GM18873 (cell line): ENCODE measurements around the gene GLT8D2.
"Not testable (repeated sequence)": the region's sequence is repeated elsewhere in the genome, so short reads cannot be mapped to it uniquely, and the experiment has no call there.

ENCODE experiments used
- ATAC-seq: cut with Tn5 transposase; IDR thresholded peaks from one replicate; pipeline ENCODE4 v1.9.1; 2021; ENCODE audit warnings: mild to moderate bottlenecking, moderate library complexity, moderate number of reproducible peaks; ENCODE audit not compliant: unreplicated experiment, low FRiP score

The GLT8D2 gene

GRCh38 chr12:104054681-104055346 lies 4.8 kb upstream of the GLT8D2 start:
- ATAC-seq = no peak

- ATAC-seq = no peak
These were observed 449 bp upstream of the GLT8D2 start for GRCh38 chr12:104050436-104050835.

DNA sequence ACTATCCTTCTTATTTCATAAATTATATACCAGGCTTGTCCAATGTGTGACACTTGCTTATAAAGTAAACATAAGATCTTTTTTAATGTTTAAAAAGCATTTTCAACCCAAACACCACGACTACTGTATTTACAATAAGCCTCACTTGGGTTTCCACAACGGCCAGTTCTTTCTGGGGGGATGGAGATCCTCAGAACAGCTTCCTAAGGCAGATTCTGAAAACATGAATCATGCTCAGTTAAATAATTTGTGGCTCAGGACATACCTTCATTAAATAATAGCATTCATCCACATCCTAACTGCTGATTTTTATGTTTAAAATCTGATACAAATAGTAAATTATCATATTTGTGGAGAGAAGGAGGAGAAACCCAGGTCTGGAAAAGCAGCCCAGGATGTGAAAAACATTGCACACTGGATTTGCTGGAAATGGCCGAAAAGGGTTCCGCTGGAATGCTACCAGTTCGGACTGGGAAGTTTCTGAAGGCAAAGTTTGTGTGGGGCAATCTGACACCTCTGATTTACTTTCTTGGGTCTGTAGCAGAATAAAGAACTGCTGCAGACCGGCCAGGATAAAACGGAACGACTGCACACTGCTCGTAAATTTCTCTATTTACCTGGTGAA lies 597 bp downstream of the GLT8D2 start:
- ATAC-seq = no peak

- ATAC-seq = no peak
These were observed 1.2 kb downstream of the GLT8D2 start for GRCh38 chr12:104048811-104049210.

DNA sequence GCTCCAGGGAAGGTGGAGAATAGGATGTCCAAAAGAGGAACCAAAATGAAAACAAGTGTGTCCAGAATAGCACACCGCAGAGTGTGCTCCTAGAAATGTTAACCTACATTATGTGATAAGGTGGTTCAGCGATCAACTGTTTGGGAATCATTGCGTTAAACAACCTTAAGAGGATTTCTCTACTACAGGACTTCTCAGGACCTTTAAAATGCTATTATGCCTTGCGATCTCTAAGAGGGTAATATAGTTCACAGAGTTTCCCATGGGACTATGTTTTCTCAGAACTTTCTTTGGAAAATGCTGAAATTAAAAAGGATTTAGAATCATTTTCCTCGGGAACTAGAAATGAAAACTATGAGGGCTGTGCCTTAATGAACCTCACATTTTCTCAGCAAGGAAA lies 1.8 kb downstream of the GLT8D2 start:
- no peak for ATAC-seq

- ATAC-seq = no peak
These were observed 3.7 kb downstream of the GLT8D2 start for GRCh38 chr12:104046306-104046705.

DNA sequence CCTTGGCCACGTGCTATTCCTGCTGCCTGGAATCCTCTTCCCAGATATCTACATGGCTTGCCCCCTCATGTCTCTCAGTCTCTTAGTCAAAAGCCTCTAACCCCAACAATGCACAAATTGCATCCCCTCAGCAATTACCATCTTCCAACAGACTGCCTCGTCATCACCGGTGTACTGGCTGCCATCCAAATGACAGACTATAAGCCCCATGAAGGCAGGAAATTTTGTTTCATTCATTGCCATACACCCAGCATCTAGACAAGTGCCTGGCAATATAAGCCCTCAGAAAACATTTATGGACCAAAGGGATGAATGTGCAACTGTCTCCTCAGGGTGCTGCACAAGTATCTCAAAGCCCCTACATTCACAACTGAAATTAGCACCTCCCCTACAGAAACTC lies 5.8 kb downstream of the GLT8D2 start:
- no peak for ATAC-seq

DNA sequence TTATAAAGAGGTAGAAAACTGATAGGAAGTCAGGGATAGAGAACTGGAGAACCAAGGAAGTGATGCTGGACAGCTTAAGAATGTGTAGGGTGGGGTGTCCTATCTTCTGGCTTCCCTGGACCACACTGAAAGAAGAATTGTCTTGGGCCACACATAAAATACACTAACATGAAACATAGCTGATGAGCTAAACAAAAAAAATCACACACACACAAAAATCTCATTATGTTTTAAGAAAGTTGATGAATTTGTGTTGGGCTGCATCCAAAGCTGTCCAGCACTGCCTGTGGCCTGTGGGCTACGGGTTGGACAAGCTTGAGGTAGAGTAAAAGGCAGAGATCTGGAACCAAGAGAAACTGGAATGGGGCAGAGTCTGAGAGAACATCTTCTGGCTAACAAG lies 7.4 kb downstream of the GLT8D2 start:
- no peak for ATAC-seq

DNA sequence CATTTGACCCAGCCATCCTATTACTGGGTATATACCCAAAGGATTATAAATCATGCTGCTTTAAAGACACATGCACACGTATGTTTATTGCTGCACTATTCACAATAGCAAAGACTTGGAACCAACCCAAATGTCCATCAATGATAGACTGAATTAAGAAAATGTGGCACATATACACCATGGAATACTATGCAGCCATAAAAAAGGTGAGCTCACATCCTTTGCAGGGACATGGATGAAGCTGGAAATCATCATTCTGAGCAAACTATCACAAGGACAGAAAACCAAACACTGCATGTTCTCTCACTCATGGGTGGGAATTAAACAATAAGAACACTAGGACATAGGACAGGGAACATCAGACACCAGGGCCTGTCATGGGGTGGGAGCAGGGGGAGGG lies 10.2 kb downstream of the GLT8D2 start:
- not testable (repeated sequence) for ATAC-seq

DNA sequence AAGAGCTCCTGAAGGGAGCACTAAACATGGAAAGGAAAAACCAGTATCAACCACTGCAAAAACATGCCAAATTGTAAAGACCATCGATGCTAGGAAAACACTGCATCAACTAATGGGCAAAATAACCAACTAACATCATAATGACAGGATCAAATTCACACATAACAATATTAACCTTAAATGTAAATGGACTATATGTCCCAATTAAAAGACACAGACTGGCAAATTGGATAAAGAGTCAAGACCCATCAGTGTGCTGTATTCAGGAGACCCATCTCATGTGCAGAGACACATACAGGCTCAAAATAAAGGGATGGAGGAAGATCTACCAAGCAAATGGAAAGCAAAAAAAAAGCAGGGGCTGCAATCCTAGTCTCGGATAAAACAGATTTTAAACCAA lies 13.8 kb downstream of the GLT8D2 start:
- not testable (repeated sequence) for ATAC-seq

- ATAC-seq = not testable (repeated sequence)
These were observed 19.4 kb downstream of the GLT8D2 start for GRCh38 chr12:104030596-104030995.

GRCh38 chr12:104026841-104027599 lies 23.0 kb downstream of the GLT8D2 start:
- no peak for ATAC-seq

- ATAC-seq = no peak
These were observed 24.2 kb downstream of the GLT8D2 start for GRCh38 chr12:104025771-104026170.

DNA sequence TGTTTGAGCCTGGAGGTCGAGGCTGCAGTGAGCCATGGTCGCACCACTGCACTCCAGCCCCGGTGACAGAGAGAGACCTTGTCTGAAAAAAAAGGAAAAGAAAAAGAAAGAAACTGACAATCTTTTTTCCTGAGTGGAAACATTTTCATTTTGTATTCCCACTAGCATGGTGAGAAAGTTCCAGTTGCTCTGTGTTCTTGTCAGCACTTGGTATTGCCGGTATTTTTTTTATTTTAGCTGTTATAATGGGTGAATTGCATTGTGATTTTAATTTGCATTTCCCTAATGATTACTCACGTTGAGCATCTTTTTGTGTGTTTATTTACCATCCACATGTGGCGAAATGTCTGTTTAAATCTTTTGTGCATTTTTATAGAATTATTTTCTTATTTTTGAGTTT lies 25.6 kb downstream of the GLT8D2 start:
- ATAC-seq = no peak

DNA sequence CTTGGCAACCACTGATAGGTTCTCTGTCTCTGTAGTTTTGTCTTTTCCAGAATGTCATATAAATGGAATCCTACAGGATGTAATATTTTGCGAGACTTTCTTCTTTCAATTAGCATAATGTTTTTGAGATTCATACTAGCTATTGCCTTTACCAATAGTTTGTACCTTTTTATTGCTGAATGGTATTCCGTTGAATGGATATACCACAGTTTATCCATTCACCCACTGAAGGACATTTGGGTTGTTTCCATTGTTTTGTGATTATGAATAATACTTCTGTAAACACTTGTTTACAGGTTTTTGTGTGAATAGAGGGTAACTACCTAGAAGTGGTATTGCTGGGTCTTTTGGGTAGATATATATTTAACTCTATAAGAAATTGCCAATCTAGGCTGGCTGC lies 26.3 kb downstream of the GLT8D2 start:
- no peak for ATAC-seq

GRCh38 chr12:104022786-104023185 lies 27.2 kb downstream of the GLT8D2 start:
- no peak for ATAC-seq

DNA sequence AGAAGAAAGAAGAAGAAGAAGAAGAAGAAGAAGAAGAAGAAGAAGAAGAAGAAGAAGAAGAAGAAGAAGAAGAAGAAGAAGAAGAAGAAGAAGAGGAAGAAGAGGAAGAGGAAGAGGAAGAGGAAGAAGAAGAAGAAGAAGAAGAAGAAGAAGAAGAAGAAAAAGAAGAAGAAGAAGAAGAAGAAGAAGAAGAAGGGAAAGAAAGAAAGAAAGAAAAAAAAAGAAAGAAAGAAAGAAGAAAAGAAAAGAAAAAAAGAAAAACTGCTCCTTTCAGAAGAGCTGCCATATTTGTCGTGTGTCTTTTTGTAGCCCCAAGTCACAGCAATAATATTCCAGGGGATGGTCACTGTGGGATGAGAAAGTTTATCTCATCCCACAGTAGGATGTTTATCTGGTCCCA lies 28.1 kb downstream of the GLT8D2 start:
- ATAC-seq = not testable (repeated sequence)

GRCh38 chr12:104012331-104012730 lies 37.7 kb downstream of the GLT8D2 start:
- ATAC-seq = no peak

GRCh38 chr12:104011253-104011652 lies 38.7 kb downstream of the GLT8D2 start:
- ATAC-seq = no peak

GRCh38 chr12:104010606-104011169 lies 39.3 kb downstream of the GLT8D2 start:
- no peak for ATAC-seq

GRCh38 chr12:104010121-104010520 lies 39.9 kb downstream of the GLT8D2 start:
- ATAC-seq = no peak
